ENCODE data around the gene DPF1. TPM values are rescaled to one million over a fixed set of nuclear protein-coding genes. Genes with fewer than 3 reads are reported as not detected.

DPF1 gene
- total RNA-seq, 1 donor from 2014 or later = 3.4 TPM

- H3K4me2 ChIP-seq = no peak overlapping the region
- H3K79me2 ChIP-seq (ENCODE audit: low read depth) = no peaks in the 10 kb centered on the region
- H4K20me1 ChIP-seq (ENCODE audit: low read depth) = no peaks in the 10 kb centered on the region
- H3K4me1 ChIP-seq = peaks cover 13% of the 10 kb centered on the region
- DNase-seq (ENCODE audit: low spot score) = no peak
- H3K4me3 ChIP-seq = no peak overlapping the region
- H3F3A ChIP-seq (ENCODE audit: low read depth) = peaks cover 20% of the 10 kb centered on the region
- peaks cover 5% of the 10 kb centered on the region for H3K27me3 Mint-ChIP-seq (ENCODE audit: insufficient read depth, low read depth)
- no peaks in the 10 kb centered on the region for H3K9me3 Mint-ChIP-seq
- H3K27ac ChIP-seq = no peak overlapping the region
- TF ChIP-seq EZH2phosphoT487 (IDR thresholded peaks at IDR 0.05) (no peak), EZH2 (IDR thresholded peaks at IDR 0.05) (no peak), CTCF (IDR thresholded peaks at IDR 0.05) (no peak)
- H3K27ac Mint-ChIP-seq = no peak overlapping the region
- H3K36me3 Mint-ChIP-seq = no peaks in the 10 kb centered on the region
- H3K4me1 Mint-ChIP-seq = peaks cover 26% of the 10 kb centered on the region
- peaks cover 18% of the 10 kb centered on the region for H3K27me3 ChIP-seq
- H3K4me3 Mint-ChIP-seq = no peak overlapping the region
- H3K9me3 ChIP-seq (ENCODE audit: low read depth) = no peaks in the 10 kb centered on the region
- no peak overlapping the region for H2AFZ ChIP-seq (replicated peaks)
- H3K9ac ChIP-seq = no peak overlapping the region
- no peaks in the 10 kb centered on the region for H3K36me3 ChIP-seq
Measured at GRCh38 chr19:38247126-38247525, 23.1 kb upstream of the DPF1 start.

- Histone ChIP-seq H3K27ac (no peak overlapping the region), H3F3A (ENCODE audit: low read depth) (peaks cover 14% of the 10 kb centered on the region), H3K27me3 (peaks cover 18% of the 10 kb centered on the region), H3K9me3 (ENCODE audit: low read depth) (no peaks in the 10 kb centered on the region), H3K4me2 (no peak overlapping the region), H4K20me1 (ENCODE audit: low read depth) (no peaks in the 10 kb centered on the region), H3K79me2 (ENCODE audit: low read depth) (no peaks in the 10 kb centered on the region), H2AFZ (replicated peaks) (no peak overlapping the region), H3K9ac (no peak overlapping the region), H3K36me3 (no peaks in the 10 kb centered on the region), H3K4me1 (peaks cover 2% of the 10 kb centered on the region), H3K4me3 (no peak overlapping the region)
- Mint-ChIP-seq H3K9me3 (no peaks in the 10 kb centered on the region), H3K27ac (no peak overlapping the region), H3K27me3 (ENCODE audit: insufficient read depth, low read depth) (peaks cover 4% of the 10 kb centered on the region), H3K4me3 (no peak overlapping the region), H3K36me3 (no peaks in the 10 kb centered on the region), H3K4me1 (peaks cover 16% of the 10 kb centered on the region)
- DNase-seq (ENCODE audit: low spot score) = no peak
- TF ChIP-seq EZH2phosphoT487 (IDR thresholded peaks at IDR 0.05) = no peak
- no peak for TF ChIP-seq CTCF (IDR thresholded peaks at IDR 0.05)
- no peak for TF ChIP-seq EZH2 (IDR thresholded peaks at IDR 0.05)
Measured at GRCh38 chr19:38245826-38246498, 21.9 kb upstream of the DPF1 start.

- TF ChIP-seq EZH2 (IDR thresholded peaks at IDR 0.05) = no peak
- no peak for TF ChIP-seq CTCF (IDR thresholded peaks at IDR 0.05)
- no peak for TF ChIP-seq EZH2phosphoT487 (IDR thresholded peaks at IDR 0.05)
- Mint-ChIP-seq H3K27ac (no peak overlapping the region), H3K4me3 (no peak overlapping the region), H3K9me3 (no peaks in the 10 kb centered on the region), H3K4me1 (peaks cover 10% of the 10 kb centered on the region), H3K27me3 (ENCODE audit: insufficient read depth, low read depth) (no peaks in the 10 kb centered on the region), H3K36me3 (no peaks in the 10 kb centered on the region)
- H3F3A ChIP-seq (ENCODE audit: low read depth) = peaks cover 8% of the 10 kb centered on the region
- H3K36me3 ChIP-seq = no peaks in the 10 kb centered on the region
- no peaks in the 10 kb centered on the region for H4K20me1 ChIP-seq (ENCODE audit: low read depth)
- H3K4me3 ChIP-seq = no peak overlapping the region
- DNase-seq (ENCODE audit: low spot score) = no peak
- H3K4me2 ChIP-seq = no peak overlapping the region
- peak overlapping the region; percentile 87 for H2AFZ ChIP-seq (replicated peaks)
- H3K9me3 ChIP-seq (ENCODE audit: low read depth) = no peaks in the 10 kb centered on the region
- no peaks in the 10 kb centered on the region for H3K79me2 ChIP-seq (ENCODE audit: low read depth)
- H3K9ac ChIP-seq = no peak overlapping the region
- peaks cover 18% of the 10 kb centered on the region for H3K27me3 ChIP-seq
- no peak overlapping the region for H3K27ac ChIP-seq
- no peaks in the 10 kb centered on the region for H3K4me1 ChIP-seq
Measured at GRCh38 chr19:38243279-38243673, 19.3 kb upstream of the DPF1 start.

Measured in neural progenitor cell (in vitro differentiated cells).